DOHH2 (cell line): ENCODE measurements around the gene TTC39C.

Experiments
- CTCF ChIP-seq: fragments of 200-600 bp; sonication (generic); IDR thresholded peaks from one replicate; pipeline ENCODE4 v1.5.1; 2014; ENCODE audit warnings: antibody characterized with exemption, mild to moderate bottlenecking, low read depth, low read length; ENCODE audit not compliant: poor library complexity, severe bottlenecking
- EZH2phosphoT487 ChIP-seq: fragments of 200-600 bp; sonication (generic); IDR thresholded peaks from 2 replicates; pipeline ENCODE4 v1.6.1; 2017; ENCODE audit warnings: borderline replicate concordance, mild to moderate bottlenecking, antibody characterized with exemption, low read length, moderate library complexity, mixed read lengths

GRCh38 chr18:24075767-24076597, 61.4 kb downstream of the TTC39C start:
- no peak for TF ChIP-seq CTCF
- no peak for TF ChIP-seq EZH2phosphoT487
